Measurements from ENCODE around the gene ART4.
A peak's percentile ranks its signal among the peaks of the same experiment; 100 is the strongest.

GRCh38 chr12:14884458-14884878, 41.1 kb upstream of the ART4 start:
- TF ChIP-seq CTCF (IDR thresholded peaks at IDR 0.05; ENCODE audit: insufficient read depth, low read length) (no peak), POLR2AphosphoS5 (IDR thresholded peaks at IDR 0.05; ENCODE audit: low read depth) (peak; percentile 60; the same call in 1 of the 2 replicates)
